RWPE2 (cell line): ENCODE results near the gene PHACTR1.

Experiments
- ATAC-seq: fragments of 200-7000 bp; cut with Tn5 transposase; 3 replicates; pipeline ENCODE4 v1.9.1; 2021; ENCODE audit warnings: low read depth
- DNase-seq: peaks from one replicate; pipeline ENCODE4 v3.0.0-alpha.2; 2020; ENCODE audit warnings: low spot score
- H3K27ac ChIP-seq: fragments of 450-650 bp; 2 replicates; pipeline ENCODE4 v1.5.1; 2017; ENCODE audit warnings: mild to moderate bottlenecking; ENCODE audit not compliant: poor library complexity, severe bottlenecking
- H3K27me3 ChIP-seq: fragments of 250-450 bp; sonication (Bioruptor Pico); 2 replicates; pipeline ENCODE4 v1.5.1; 2021; ENCODE audit warnings: mild to moderate bottlenecking, moderate library complexity; ENCODE audit not compliant: insufficient read depth, poor library complexity, severe bottlenecking
- H3K36me3 ChIP-seq: fragments of 250-450 bp; sonication (Bioruptor Pico); 2 replicates; pipeline ENCODE4 v1.5.1; 2020; ENCODE audit warnings: low read depth, mild to moderate bottlenecking, moderate library complexity
- H3K4me1 ChIP-seq: fragments of 250-450 bp; sonication (Bioruptor Pico); 2 replicates; pipeline ENCODE4 v1.5.1; 2021; ENCODE audit warnings: mild to moderate bottlenecking, moderate library complexity; ENCODE audit not compliant: insufficient read depth, poor library complexity, severe bottlenecking
- H3K4me3 ChIP-seq: fragments of 250-450 bp; sonication (Bioruptor Pico); 2 replicates; pipeline ENCODE4 v1.5.1; 2021; ENCODE audit warnings: mild to moderate bottlenecking, moderate library complexity; ENCODE audit not compliant: severe bottlenecking
- H3K9me3 ChIP-seq: fragments of 250-450 bp; sonication (Bioruptor Pico); 2 replicates; pipeline ENCODE4 v1.5.1; 2021; ENCODE audit warnings: mild to moderate bottlenecking, moderate library complexity; ENCODE audit not compliant: severe bottlenecking
- TF ChIP-seq, protein P1 (sequence below): fragments of 450-650 bp; IDR thresholded peaks from one replicate; pipeline ENCODE4 v1.5.1; 2017; ENCODE audit warnings: mild to moderate bottlenecking, moderate library complexity; ENCODE audit not compliant: poor library complexity, severe bottlenecking

The PHACTR1 gene

DNA sequence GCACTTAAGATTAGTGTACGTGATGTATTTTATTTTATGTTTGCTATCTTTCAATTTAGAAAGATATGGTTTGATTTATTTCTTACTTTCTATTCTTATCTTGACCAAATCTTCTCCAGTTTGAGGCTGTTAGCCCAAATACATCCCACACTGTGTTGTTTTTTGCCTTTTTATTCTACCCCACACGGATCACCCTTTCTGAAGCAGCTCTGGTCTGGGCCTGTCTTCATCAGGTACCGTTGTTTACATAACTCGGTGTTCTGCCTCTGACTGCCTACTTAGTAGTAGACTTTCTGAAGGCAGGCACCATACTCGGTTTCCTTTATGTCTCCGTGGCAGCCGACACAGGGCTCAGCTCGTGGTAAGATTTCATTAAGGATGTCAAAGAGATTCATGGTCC, 95.0 kb downstream of the PHACTR1 start:
- H3K27me3 ChIP-seq = peaks cover 3% of the 10 kb centered on the region
- TF ChIP-seq, protein P1, sequence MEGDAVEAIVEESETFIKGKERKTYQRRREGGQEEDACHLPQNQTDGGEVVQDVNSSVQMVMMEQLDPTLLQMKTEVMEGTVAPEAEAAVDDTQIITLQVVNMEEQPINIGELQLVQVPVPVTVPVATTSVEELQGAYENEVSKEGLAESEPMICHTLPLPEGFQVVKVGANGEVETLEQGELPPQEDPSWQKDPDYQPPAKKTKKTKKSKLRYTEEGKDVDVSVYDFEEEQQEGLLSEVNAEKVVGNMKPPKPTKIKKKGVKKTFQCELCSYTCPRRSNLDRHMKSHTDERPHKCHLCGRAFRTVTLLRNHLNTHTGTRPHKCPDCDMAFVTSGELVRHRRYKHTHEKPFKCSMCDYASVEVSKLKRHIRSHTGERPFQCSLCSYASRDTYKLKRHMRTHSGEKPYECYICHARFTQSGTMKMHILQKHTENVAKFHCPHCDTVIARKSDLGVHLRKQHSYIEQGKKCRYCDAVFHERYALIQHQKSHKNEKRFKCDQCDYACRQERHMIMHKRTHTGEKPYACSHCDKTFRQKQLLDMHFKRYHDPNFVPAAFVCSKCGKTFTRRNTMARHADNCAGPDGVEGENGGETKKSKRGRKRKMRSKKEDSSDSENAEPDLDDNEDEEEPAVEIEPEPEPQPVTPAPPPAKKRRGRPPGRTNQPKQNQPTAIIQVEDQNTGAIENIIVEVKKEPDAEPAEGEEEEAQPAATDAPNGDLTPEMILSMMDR = no peak
- no peaks in the 10 kb centered on the region for H3K4me1 ChIP-seq
- no peaks in the 10 kb centered on the region for H3K36me3 ChIP-seq
- no peak overlapping the region for H3K27ac ChIP-seq
- ATAC-seq (no peak), DNase-seq (no peak)
- no peak overlapping the region for H3K4me3 ChIP-seq
- no peaks in the 10 kb centered on the region for H3K9me3 ChIP-seq

DNA sequence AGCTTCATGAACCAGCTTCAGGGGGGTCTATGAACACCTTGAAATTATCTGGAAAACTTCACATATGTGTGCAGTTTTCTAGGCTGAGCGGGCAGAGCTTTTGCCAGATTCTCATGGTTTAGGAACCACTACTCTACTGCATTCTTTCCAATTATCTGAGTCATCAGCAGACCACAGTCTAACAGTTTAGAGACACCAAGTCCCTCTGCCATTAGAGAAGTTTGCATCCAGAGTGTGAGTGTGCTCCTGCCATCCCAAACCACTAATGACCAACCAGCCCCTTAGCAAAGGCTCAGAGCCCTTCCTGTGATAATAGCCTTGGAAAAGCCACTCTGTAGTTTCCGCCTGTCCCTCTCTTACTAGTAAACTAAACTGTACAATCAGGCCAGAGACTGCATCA, 96.8 kb downstream of the PHACTR1 start:
- H3K27me3 ChIP-seq = peaks cover 12% of the 10 kb centered on the region
- no peak for ATAC-seq

DNA sequence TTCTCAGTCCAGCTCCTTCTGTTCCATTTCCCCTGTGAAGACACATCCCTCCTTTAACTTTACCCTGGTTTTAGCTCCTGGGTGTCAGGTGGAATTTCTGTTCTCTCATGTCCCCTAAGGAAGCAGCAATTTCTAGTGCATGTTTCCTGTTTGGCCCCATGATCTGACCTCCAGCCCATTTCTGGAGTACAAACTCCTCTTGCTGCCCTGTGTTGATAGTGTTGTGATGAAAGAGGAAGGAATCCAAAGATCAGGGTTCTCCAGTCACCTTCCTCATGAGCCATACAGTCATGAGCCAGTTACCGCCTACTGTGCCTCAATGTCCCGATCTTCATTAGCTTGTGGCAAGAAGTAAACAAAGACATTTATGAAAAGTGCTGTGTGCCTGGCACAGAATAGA, 97.4 kb downstream of the PHACTR1 start:
- no peak overlapping the region for H3K4me3 ChIP-seq
- no peak for ATAC-seq
- H3K36me3 ChIP-seq = no peaks in the 10 kb centered on the region
- H3K27ac ChIP-seq = no peak overlapping the region
- no peaks in the 10 kb centered on the region for H3K4me1 ChIP-seq
- TF ChIP-seq, protein P1 = no peak
- H3K9me3 ChIP-seq = no peaks in the 10 kb centered on the region
- H3K27me3 ChIP-seq = peaks cover 12% of the 10 kb centered on the region
- no peak for DNase-seq

More for the DNA sequence above, 96.8 kb downstream of the PHACTR1 start:
- DNase-seq = no peak
- H3K4me3 ChIP-seq = no peak overlapping the region
- no peak overlapping the region for H3K27ac ChIP-seq
- H3K36me3 ChIP-seq = no peaks in the 10 kb centered on the region
- no peaks in the 10 kb centered on the region for H3K9me3 ChIP-seq
- H3K4me1 ChIP-seq = no peaks in the 10 kb centered on the region
- TF ChIP-seq, protein P1 = no peak

DNA sequence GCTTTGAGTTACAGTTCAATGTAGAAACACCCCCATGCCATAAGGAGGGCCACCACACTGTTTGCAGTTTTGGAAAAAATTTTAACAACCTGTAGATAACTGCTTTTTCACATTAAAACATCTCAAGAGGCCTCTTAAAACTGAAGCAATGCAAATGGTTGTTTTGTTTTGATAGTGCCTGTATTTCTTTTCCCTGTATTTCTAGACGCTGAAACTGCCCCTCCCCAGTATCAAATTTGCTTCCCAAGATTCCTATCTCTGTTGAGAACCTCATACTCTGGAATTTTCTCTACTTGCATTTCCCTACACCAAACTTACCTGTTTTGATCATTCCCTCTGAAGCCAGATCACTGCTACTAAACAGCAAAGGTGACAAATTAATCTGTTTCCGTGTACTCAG, 98.5 kb downstream of the PHACTR1 start:
- ATAC-seq (no peak), DNase-seq (no peak)
- H3K4me3 ChIP-seq = no peak overlapping the region
- no peaks in the 10 kb centered on the region for H3K4me1 ChIP-seq
- no peaks in the 10 kb centered on the region for H3K36me3 ChIP-seq
- H3K27ac ChIP-seq = no peak overlapping the region
- H3K27me3 ChIP-seq = peaks cover 8% of the 10 kb centered on the region
- H3K9me3 ChIP-seq = no peaks in the 10 kb centered on the region
- TF ChIP-seq, protein P1 = no peak

DNA sequence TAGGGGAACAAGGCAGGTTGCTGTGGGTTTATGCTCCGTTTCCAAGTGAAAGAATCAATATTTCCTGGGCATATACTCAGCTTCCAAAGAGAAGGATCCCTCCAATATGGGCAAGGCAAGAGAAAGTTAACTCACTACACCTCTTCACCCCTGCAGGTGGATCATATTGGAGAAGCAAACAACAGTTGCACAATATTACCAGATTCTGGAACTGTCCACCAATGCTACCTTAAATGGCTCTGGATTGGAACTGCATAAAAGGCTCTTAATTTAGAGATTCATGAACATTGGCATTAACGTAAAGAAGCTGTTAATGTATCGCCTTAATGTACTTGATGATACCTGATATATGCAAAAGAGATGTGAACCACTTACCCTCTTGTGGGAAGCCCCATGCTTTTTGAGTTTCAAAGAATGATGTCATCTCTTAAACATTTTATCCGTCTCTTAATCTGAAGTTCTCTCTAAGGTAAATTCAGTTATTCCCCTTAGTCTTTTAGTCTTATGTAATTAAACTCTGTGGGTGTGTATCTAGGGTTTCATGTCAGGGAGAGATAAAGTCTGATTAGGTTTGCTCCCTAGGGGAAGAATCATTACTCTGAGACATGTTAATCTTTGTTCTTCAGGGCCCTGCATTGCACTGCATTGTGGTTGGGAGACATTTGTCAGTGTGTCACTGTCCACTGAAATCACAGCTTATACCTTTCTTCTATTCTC, 99.5 kb downstream of the PHACTR1 start:
- DNase-seq = no peak
- H3K4me1 ChIP-seq = no peaks in the 10 kb centered on the region
- no peak overlapping the region for H3K4me3 ChIP-seq
- peaks cover 8% of the 10 kb centered on the region for H3K27me3 ChIP-seq
- no peak overlapping the region for H3K27ac ChIP-seq
- no peak for ATAC-seq
- H3K9me3 ChIP-seq = no peaks in the 10 kb centered on the region
- TF ChIP-seq, protein P1 = no peak
- H3K36me3 ChIP-seq = no peaks in the 10 kb centered on the region
